Pancreas (tissue), 10 donors: ENCODE measurements around the gene ZBTB8A. TPM values are rescaled to one million over a fixed set of nuclear protein-coding genes. Genes with fewer than 3 reads are reported as not detected.
A peak's percentile ranks its signal among the peaks of the same experiment; 100 is the strongest.
"Not testable (repeated sequence)": the region's sequence is repeated elsewhere in the genome, so short reads cannot be mapped to it uniquely, and the experiment has no call there.

Experiments used
- ATAC-seq, 4 donors: fragments of 200-7000 bp; cut with Tn5 transposase; one replicate each; pipeline versions ENCODE4 v1.8.0 to v1.9.1; 2020; ENCODE audit warnings: mild to moderate bottlenecking in 4 of 4, moderate library complexity in 4 of 4
- DNase-seq, 6 donors: peaks; one replicate each; pipeline ENCODE4 v3.0.0-alpha.2; 2020
- FAIRE-seq: peaks from 2 replicates; lab custom pipeline; 2012; peaks lifted over from hg19 to GRCh38; lab: Jason Lieb, UNC
- H3K27ac ChIP-seq, 4 donors: fragments of 200-600 bp; sonication (generic); 1 replicate in 3 of 4; 2 replicates in 1 of 4; pipeline versions ENCODE4 v1.5.0 to v1.8.0; 2020
- H3K27me3 ChIP-seq, 4 donors: fragments of 200-600 bp; one replicate each; pipeline ENCODE4 v1.8.0; 2021
- H3K36me3 ChIP-seq, 3 donors: fragments of 200-600 bp; sonication (generic) in 1 of 3; one replicate each; pipeline versions ENCODE4 v1.5.0 to v1.8.0; 2020 to 2021
- H3K4me1 ChIP-seq, 3 donors: fragments of 200-600 bp; one replicate each; pipeline ENCODE4 v1.8.0; 2021
- H3K4me3 ChIP-seq, 4 donors: fragments of 200-600 bp; sonication (generic) in 2 of 4; one replicate each; pipeline versions ENCODE4 v1.5.0 to v1.8.0; 2020 to 2021
- H3K9me3 ChIP-seq, 4 donors: fragments of 200-600 bp; one replicate each; pipeline ENCODE4 v1.8.0; 2021
- CTCF ChIP-seq, 4 donors: fragments of 200-600 bp; sonication (generic) in 3 of 4; IDR thresholded peaks; one replicate each; pipeline versions ENCODE4 v1.5.0 to v1.8.0; 2021; ENCODE audit warnings: antibody characterized with exemption in 4 of 4
- WGBS, 2 donors: extraction: QIAGEN DNeasy Blood & Tissue Kit; methylation state at CpG; one replicate each; pipeline ENCODE4 v1.1.7; 2013; 5-methylcytosine and 5-hydroxymethylcytosine counted together
- intact Hi-C, 3 donors: fragments of 100-400 bp; cut with DNase I; formaldehyde crosslinking; loops; one replicate each; pipeline versions ENCODE4 v1.11.1 to v1.14.2; 2022
- polyA plus RNA-seq, 2 donors: library from polyadenylated mRNA; stranded (reverse); fragments of 200-250 nt; gene quantifications; one replicate each; pipeline ENCODE4 v1.2.3, GENCODE V29; 2013
- total RNA-seq, 6 donors: library from RNA; stranded (reverse); fragmentation: NEBNext Ultra II Directional in 4 of 6; extraction: Animal tissue kit (Norgen Biotek cat#: 25700) in 4 of 6; gene quantifications; one replicate each; pipeline versions ENCODE4 v1.2.1 to v1.2.4, GENCODE V29; 2021 to 2023
- donor health status: healthy with polysubstance abuse.
- donor health status: DM: no; HTN: no; CAD: no; lungs with moderate emphysema.
- donor health status: DM: no; HTN: no; CAD: no.
- donor health status: control.
- donor health status: control.
- donor health status: Bipolar disorder and iron deficiency.
- donor health status: DM: yes; HTN: yes; CAD: no.
- donor health status: DM: no; HTN: no; CAD: no.
- donor health status: DM: no; HTN: no; CAD: no.
- donor health status: DM: yes; HTN: yes; CAD: no.

ZBTB8A gene
- total and polyA plus RNA-seq, 8 donors: 1.3 to 5.2 (median 3.2) TPM

- Histone ChIP-seq H3K4me3 (no peak overlapping the region), H3K36me3 (no peaks in the 10 kb centered on the region), H3K27me3 (no peaks in the 10 kb centered on the region), H3K4me1 (no peaks in the 10 kb centered on the region), H3K9me3 (no peaks in the 10 kb centered on the region), H3K27ac (no peak overlapping the region)
- 87 to 92% methylated on average over 5 of the region's 5 CpGs for WGBS, 2 donors
- ATAC-seq (no peak), FAIRE-seq (no peak), DNase-seq (no peak)
- TF ChIP-seq CTCF (IDR thresholded peaks at IDR 0.05): no peak
- intact Hi-C loops: no loop called here
Measured at GRCh38 chr1:32516402-32516801, 22.8 kb upstream of the ZBTB8A start.

- Histone ChIP-seq H3K27ac (no peak overlapping the region), H3K9me3 (no peaks in the 10 kb centered on the region), H3K4me3 (no peak overlapping the region), H3K27me3 (no peaks in the 10 kb centered on the region), H3K4me1 (no peaks in the 10 kb centered on the region), H3K36me3 (no peaks in the 10 kb centered on the region)
- intact Hi-C loops: no loop called here
- FAIRE-seq (no peak), DNase-seq (no peak), ATAC-seq (no peak)
- TF ChIP-seq CTCF (IDR thresholded peaks at IDR 0.05): no peak
- 81 to 83% methylated on average over 4 of the region's 4 CpGs for WGBS, 2 donors
Measured at GRCh38 chr1:32518976-32519375, 20.3 kb upstream of the ZBTB8A start.

GRCh38 chr1:32521165-32521564 lies 18.1 kb upstream of the ZBTB8A start:
- WGBS, 2 donors: 84 to 94% methylated on average over 6 of the region's 6 CpGs
- TF ChIP-seq CTCF (IDR thresholded peaks at IDR 0.05): no peak
- Histone ChIP-seq H3K4me1 (no peaks in the 10 kb centered on the region), H3K36me3 (no peaks in the 10 kb centered on the region), H3K4me3 (no peak overlapping the region), H3K27ac (no peak overlapping the region), H3K27me3 (no peaks in the 10 kb centered on the region), H3K9me3 (no peaks in the 10 kb centered on the region)
- peak in 1 of 6 donors; percentile 20 for DNase-seq
- no peak for FAIRE-seq
- ATAC-seq: no peak
- intact Hi-C loops: no loop called here

DNA sequence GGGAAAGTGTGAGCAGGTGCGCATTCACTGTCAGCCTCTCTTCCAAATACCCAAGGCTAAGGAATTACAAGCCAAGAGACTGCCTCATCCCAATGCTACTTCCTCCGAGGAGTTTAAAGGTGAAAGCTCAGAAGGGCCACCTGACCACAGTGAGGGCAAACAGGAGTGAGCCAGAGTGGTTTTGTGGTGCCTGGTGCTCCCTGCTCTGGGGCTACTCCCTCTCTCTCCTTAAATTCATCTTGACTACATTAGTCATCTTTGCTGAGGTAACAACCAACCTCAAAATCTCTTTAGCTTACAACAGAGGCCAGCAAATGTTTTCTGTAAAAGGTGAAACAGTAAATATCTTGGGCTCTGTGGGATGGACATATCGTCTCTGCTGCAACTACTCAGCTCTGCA lies 14.2 kb upstream of the ZBTB8A start:
- TF ChIP-seq CTCF (IDR thresholded peaks at IDR 0.05): no peak
- DNase-seq (no peak), ATAC-seq (no peak), FAIRE-seq (no peak)
- WGBS, 2 donors: 80 to 84% methylated on average over 3 of the region's 3 CpGs
- no peaks in the 10 kb centered on the region for H3K27me3 ChIP-seq
- H3K4me1 ChIP-seq: no peaks in the 10 kb centered on the region
- H3K36me3 ChIP-seq: no peaks in the 10 kb centered on the region
- no peaks in the 10 kb centered on the region for H3K9me3 ChIP-seq
- no peak overlapping the region for H3K4me3 ChIP-seq
- H3K27ac ChIP-seq: no peak overlapping the region
- intact Hi-C loops: no loop called here

- TF ChIP-seq CTCF (IDR thresholded peaks at IDR 0.05): no peak
- FAIRE-seq: no peak
- DNase-seq: no peak
- H3K4me1 ChIP-seq: no peaks in the 10 kb centered on the region
- intact Hi-C loops: no loop called here
- WGBS, 2 donors: 87 to 90% methylated on average over 9 of the region's 9 CpGs
- H3K4me3 ChIP-seq: no peak overlapping the region
- ATAC-seq: no peak
- no peaks in the 10 kb centered on the region for H3K9me3 ChIP-seq
- H3K36me3 ChIP-seq: no peaks in the 10 kb centered on the region
- no peak overlapping the region for H3K27ac ChIP-seq
- no peaks in the 10 kb centered on the region for H3K27me3 ChIP-seq
Measured at GRCh38 chr1:32525661-32526444, 13.4 kb upstream of the ZBTB8A start.

- H3K27ac ChIP-seq, DNase-seq, H3K9me3 ChIP-seq, intact Hi-C loops, H3K27me3 ChIP-seq, H3K4me1 ChIP-seq, FAIRE-seq, H3K36me3 ChIP-seq, H3K4me3 ChIP-seq, ATAC-seq: not testable (repeated sequence)
- WGBS, 2 donors: 80 to 82% methylated on average over 10 of the region's 10 CpGs
Measured at GRCh38 chr1:32528550-32528949, 10.7 kb upstream of the ZBTB8A start.
